ENCODE results near the gene SLC6A3. TPM values are rescaled to one million over a fixed set of nuclear protein-coding genes. Genes with fewer than 3 reads are reported as not detected.
A peak's percentile ranks its signal among the peaks of the same experiment; 100 is the strongest.

Gene SLC6A3
- total RNA-seq, 2 experiments from 2014 or later, result 0.08 TPM; not detected in 1

- no peaks in the 10 kb centered on the region for H3K27me3 Mint-ChIP-seq
- POLR2A ChIA-PET, result no interaction called here
- no peak overlapping the region for H3K4me3 Mint-ChIP-seq
- H3K36me3 Mint-ChIP-seq, result peaks cover 4% of the 10 kb centered on the region
- peak; percentile 23 for DNase-seq
- no peaks in the 10 kb centered on the region for H3K4me1 Mint-ChIP-seq
- no peaks in the 10 kb centered on the region for H3K9me3 Mint-ChIP-seq
- H3K27ac Mint-ChIP-seq, result no peak overlapping the region
- no peak for ATAC-seq (ENCODE audit: low read depth)
Measured at GRCh38 chr5:1474183-1474839, 29.1 kb upstream of the SLC6A3 start.

DNA sequence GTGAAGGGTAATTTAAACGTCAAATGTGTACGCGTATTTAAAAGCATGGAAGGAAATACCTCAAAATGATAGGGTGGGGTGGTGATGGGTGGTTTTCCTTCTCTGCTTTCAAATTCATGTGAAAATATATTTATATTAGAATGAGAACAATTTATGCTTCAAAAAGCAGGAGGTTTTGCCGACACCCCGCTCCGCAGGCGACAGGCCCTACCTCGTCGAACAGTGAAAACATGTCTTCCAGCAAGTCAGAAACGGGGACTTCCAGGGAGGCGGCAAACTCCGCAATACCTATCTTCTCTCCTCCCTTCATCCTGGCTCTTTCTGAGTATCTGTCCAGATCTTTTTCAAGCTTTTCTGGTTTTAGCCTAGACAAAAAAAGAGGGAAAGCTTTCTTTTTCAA is 28.5 kb upstream of the SLC6A3 start:
- no peaks in the 10 kb centered on the region for H3K4me1 Mint-ChIP-seq
- POLR2A ChIA-PET, result no interaction called here
- H3K36me3 Mint-ChIP-seq, result peaks cover 4% of the 10 kb centered on the region
- no peak for DNase-seq
- no peak overlapping the region for H3K27ac Mint-ChIP-seq
- no peaks in the 10 kb centered on the region for H3K9me3 Mint-ChIP-seq
- H3K27me3 Mint-ChIP-seq, result no peaks in the 10 kb centered on the region
- no peak overlapping the region for H3K4me3 Mint-ChIP-seq
- no peak for ATAC-seq (ENCODE audit: low read depth)

- ATAC-seq (ENCODE audit: low read depth) (no peak), DNase-seq (peak; percentile 19)
- no peak overlapping the region for H3K27ac Mint-ChIP-seq
- no peaks in the 10 kb centered on the region for H3K9me3 Mint-ChIP-seq
- H3K36me3 Mint-ChIP-seq, result peaks cover 8% of the 10 kb centered on the region
- no peak overlapping the region for H3K4me3 Mint-ChIP-seq
- POLR2A ChIA-PET, result no interaction called here
- H3K4me1 Mint-ChIP-seq, result peaks cover 1% of the 10 kb centered on the region
- no peaks in the 10 kb centered on the region for H3K27me3 Mint-ChIP-seq
Measured at GRCh38 chr5:1472964-1473628, 27.9 kb upstream of the SLC6A3 start.

DNA sequence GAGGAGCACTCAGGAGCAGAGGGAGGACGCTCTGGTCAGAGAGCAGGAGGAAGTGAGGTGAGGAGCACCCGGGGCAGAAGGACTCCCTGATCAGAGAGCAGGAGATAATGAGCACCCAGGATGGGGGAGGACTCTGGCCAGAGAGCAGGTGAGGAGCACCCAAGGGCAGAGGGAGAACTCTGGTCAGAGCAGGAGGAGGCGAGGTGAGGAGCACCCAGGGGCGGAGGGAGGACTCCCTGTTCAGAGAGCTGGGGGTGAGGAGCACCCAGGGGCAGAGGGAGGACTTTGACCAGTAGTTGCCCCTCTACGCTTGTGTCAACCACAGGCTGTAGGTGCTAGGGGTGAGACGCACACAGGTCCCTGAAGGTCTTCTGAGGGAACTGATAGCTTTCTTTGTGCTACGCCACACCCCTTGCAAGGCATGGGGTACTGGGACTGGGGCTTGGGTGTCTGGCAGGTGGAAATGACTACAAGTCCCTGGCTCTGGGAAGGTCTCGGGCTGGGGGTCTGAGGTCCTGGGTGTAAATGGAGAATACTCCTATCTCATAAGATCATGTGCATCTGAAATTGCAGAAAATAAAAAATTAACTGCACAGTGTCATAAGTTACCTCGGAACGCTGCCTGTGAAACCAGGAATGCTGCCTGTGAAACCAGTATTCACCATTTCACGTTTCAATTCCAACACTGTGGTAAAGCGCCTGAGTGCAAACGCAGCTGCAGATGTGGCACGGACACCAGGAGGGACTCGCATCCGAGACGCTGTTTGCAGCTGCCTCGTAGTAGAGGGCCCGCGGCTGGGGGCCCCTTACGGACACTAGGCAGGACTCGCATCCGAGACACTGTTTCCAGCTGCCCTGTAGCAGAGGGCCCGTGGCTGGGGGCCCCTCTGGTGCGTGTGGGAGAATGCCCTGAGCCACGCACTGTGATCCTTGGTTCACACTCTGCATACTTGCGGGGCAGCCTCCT is 27.0 kb upstream of the SLC6A3 start:
- Mint-ChIP-seq H3K36me3 (peaks cover 9% of the 10 kb centered on the region), H3K27ac (no peak overlapping the region), H3K4me3 (no peak overlapping the region), H3K9me3 (no peaks in the 10 kb centered on the region), H3K27me3 (no peaks in the 10 kb centered on the region), H3K4me1 (peaks cover 2% of the 10 kb centered on the region)
- ATAC-seq (ENCODE audit: low read depth) (no peak), DNase-seq (peak; percentile 19)
- POLR2A ChIA-PET, result no interaction called here

DNA sequence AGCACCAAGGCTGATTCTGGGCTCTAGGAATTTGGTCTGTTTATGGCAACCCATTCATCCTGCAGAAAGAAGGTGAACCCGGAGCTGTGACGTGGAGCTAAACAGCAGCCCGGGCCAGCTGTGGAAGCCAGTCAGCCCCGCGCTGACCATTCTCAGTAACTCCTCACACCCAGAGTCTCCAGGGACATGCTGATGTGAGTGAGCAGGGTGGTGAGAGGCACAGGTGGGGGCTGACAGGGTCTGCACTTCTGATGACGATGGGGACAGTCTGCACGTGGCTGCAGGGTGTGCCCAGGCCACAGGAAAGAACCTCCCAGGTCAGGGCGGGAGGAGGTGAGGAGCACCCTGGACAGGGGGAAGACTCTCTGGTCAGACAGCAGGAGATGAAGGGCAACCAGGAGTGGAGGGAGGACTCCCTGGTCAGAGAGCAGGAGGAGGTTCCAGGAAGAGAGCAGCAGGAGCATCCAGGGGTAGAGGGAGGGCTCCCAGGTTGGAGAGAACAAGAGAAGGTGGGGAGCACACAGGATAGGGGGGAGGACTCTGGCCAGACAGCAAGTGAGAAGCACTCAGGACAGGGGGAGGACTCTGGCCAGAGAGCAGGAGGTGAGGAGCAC is 26.1 kb upstream of the SLC6A3 start:
- no peak for ATAC-seq (ENCODE audit: low read depth)
- POLR2A ChIA-PET, result no interaction called here
- H3K4me1 Mint-ChIP-seq, result peaks cover 2% of the 10 kb centered on the region
- peak; percentile 12 for DNase-seq
- H3K27ac Mint-ChIP-seq, result no peak overlapping the region
- H3K4me3 Mint-ChIP-seq, result no peak overlapping the region
- H3K27me3 Mint-ChIP-seq, result no peaks in the 10 kb centered on the region
- peaks cover 12% of the 10 kb centered on the region for H3K36me3 Mint-ChIP-seq
- no peaks in the 10 kb centered on the region for H3K9me3 Mint-ChIP-seq

- ATAC-seq (ENCODE audit: low read depth) (no peak), DNase-seq (peak; percentile 15)
- peaks cover 18% of the 10 kb centered on the region for H3K36me3 Mint-ChIP-seq
- no peak overlapping the region for H3K27ac Mint-ChIP-seq
- H3K27me3 Mint-ChIP-seq, result no peaks in the 10 kb centered on the region
- POLR2A ChIA-PET, result no interaction called here
- H3K4me1 Mint-ChIP-seq, result peaks cover 2% of the 10 kb centered on the region
- H3K4me3 Mint-ChIP-seq, result no peak overlapping the region
- H3K9me3 Mint-ChIP-seq, result no peaks in the 10 kb centered on the region
Measured at GRCh38 chr5:1470762-1471211, 25.5 kb upstream of the SLC6A3 start.

- Mint-ChIP-seq H3K27me3 (no peaks in the 10 kb centered on the region), H3K36me3 (peaks cover 33% of the 10 kb centered on the region), H3K4me1 (peaks cover 2% of the 10 kb centered on the region), H3K9me3 (peaks cover 3% of the 10 kb centered on the region), H3K27ac (no peak overlapping the region), H3K4me3 (no peak overlapping the region)
- POLR2A ChIA-PET, result no interaction called here
- ATAC-seq (ENCODE audit: low read depth) (no peak), DNase-seq (peak; percentile 22)
Measured at GRCh38 chr5:1468629-1469527, 23.6 kb upstream of the SLC6A3 start.

DNA sequence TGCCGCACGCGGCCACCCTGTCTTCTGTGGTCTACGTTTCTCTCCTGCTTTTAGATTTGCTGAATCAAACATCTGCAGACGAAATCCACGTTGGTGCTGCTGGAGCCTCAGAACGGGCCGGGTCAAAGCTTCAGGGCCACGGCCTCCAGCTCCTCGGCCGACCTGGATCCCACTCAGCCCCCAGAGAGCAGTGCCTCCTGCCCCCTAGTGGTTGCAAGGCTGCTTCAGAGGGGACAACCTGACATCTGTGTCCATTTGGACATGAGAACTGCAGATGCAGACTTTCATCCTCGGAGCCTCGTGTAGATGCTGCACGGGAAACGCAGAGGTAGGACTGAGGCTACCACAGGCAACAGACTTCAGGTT is 23.0 kb upstream of the SLC6A3 start:
- DNase-seq (peak; percentile 28), ATAC-seq (ENCODE audit: low read depth) (no peak)
- Mint-ChIP-seq H3K4me3 (no peak overlapping the region), H3K27ac (no peak overlapping the region), H3K9me3 (peaks cover 3% of the 10 kb centered on the region), H3K36me3 (peaks cover 33% of the 10 kb centered on the region), H3K4me1 (peaks cover 2% of the 10 kb centered on the region), H3K27me3 (no peaks in the 10 kb centered on the region)
- POLR2A ChIA-PET, result no interaction called here

DNA sequence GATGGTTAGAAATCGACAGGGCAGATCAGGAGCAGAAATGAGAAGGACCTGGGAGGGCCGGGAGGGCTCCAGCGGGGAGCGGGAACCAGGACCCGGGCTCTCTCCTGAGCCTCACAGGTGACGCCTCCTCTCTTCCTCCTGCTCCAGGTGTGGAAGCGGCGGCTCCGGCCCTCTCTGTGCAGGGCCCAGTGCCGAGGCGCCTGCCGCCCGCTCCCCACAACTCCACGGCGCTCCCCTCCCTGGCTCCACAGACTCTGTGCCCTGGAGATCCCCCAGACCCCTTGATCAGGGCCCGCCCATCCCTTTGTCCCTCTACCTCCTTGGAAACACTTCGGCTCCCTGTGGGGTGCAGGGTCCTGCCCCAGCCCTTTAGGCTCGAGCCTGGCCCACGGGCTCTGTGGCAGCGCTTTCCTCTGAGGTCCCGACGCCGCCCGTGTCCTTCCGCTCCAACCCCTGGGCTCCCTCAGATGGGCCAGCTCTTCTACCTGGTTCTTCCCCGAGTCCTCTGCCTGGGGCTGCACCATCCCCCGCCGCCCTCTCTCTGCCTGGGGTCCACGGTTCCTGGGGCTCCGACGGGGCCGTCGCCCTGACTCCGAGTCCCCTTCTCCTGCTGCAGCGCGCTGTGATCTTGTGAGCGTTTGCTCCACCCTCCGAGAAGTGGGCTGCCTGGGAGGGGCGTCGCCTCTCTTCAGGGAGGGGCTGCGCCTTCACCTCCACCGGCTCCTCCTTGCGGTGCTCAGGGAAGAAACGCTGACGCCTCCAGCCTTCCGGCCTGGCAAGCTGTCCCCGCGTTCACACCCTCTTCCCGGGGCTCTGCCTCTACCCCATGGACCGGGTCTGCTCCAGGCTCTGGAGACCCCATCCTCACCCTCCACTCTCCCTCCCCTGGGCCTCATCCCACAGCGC is 22.4 kb upstream of the SLC6A3 start:
- Mint-ChIP-seq H3K4me3 (no peak overlapping the region), H3K27me3 (no peaks in the 10 kb centered on the region), H3K9me3 (peaks cover 3% of the 10 kb centered on the region), H3K4me1 (peaks cover 2% of the 10 kb centered on the region), H3K36me3 (peaks cover 32% of the 10 kb centered on the region), H3K27ac (no peak overlapping the region)
- ATAC-seq (ENCODE audit: low read depth) (no peak), DNase-seq (no peak)
- POLR2A ChIA-PET, result no interaction called here

- Mint-ChIP-seq H3K27ac (peak overlapping the region; percentile 46), H3K9me3 (peaks cover 3% of the 10 kb centered on the region), H3K36me3 (peaks cover 32% of the 10 kb centered on the region), H3K4me1 (peaks cover 2% of the 10 kb centered on the region), H3K4me3 (no peak overlapping the region), H3K27me3 (no peaks in the 10 kb centered on the region)
- DNase-seq (peak; percentile 23), ATAC-seq (ENCODE audit: low read depth) (no peak)
- POLR2A ChIA-PET, result no interaction called here
Measured at GRCh38 chr5:1466631-1467265, 21.5 kb upstream of the SLC6A3 start.

GRCh38 chr5:1465966-1466471 is 20.8 kb upstream of the SLC6A3 start:
- DNase-seq, result peak; percentile 19
- POLR2A ChIA-PET, result no interaction called here

More at GRCh38 chr5:1465966-1466471, 20.8 kb upstream of the SLC6A3 start:
- Mint-ChIP-seq H3K27me3 (no peaks in the 10 kb centered on the region), H3K4me1 (peaks cover 2% of the 10 kb centered on the region), H3K27ac (no peak overlapping the region), H3K9me3 (peaks cover 3% of the 10 kb centered on the region), H3K4me3 (no peak overlapping the region), H3K36me3 (peaks cover 33% of the 10 kb centered on the region)
- no peak for ATAC-seq (ENCODE audit: low read depth)
